HCT116 (cell line): ENCODE results near the gene TFF3. TPM values are rescaled to one million over a fixed set of nuclear protein-coding genes. Genes with fewer than 3 reads are reported as not detected.

Source experiments
- ATAC-seq: fragments of 200-7000 bp; cut with Tn5 transposase; 2 replicates; pipeline ENCODE4 v1.9.1; 2020; ENCODE audit warnings: mild to moderate bottlenecking, moderate library complexity
- BruUV-seq: library from RNA; stranded (reverse); fragments of 400-500 nt; replicated peaks from 2 replicates; lab custom pipeline; 2021; lab: Mats Ljungman, UMichigan
- CTCF ChIA-PET: fragments of 300-600 bp; sonication (Branson Sonifier 250); formaldehyde crosslinking; loops from one replicate; lab custom pipeline; 2021; ENCODE audit warnings: antibody characterized with exemption; lab: Charles Lee
- POLR2A ChIA-PET: fragments of 300-600, 350-600 bp; sonication (Branson Sonifier 250); formaldehyde crosslinking; loops from one replicate; lab custom pipeline; 2021; ENCODE audit warnings: antibody characterized with exemption; lab: Charles Lee
- RAD21 ChIA-PET, 2 experiments: fragments of 300-600 bp; sonication (Branson Sonifier 250); formaldehyde crosslinking; loops; one replicate each; lab custom pipeline; 2023; ENCODE audit warnings: low total read pairs in 2 of 2; ENCODE audit not compliant: uncharacterized antibody in 2 of 2, unreplicated experiment in 2 of 2, low non-redundant PET in 1 of 2; lab: Charles Lee
- DNase-seq: peaks from one replicate; pipeline ENCODE4 v3.0.0-alpha.2; 2010; ENCODE audit warnings: low read depth, low spot score
- H2AFZ ChIP-seq: fragments of 200-600 bp; shearing (Covaris generic), sonication (generic); 2 replicates; pipeline ENCODE4 v1.6.1; 2017; ENCODE audit warnings: low read depth, mixed run types, mixed read lengths, antibody characterized with exemption, low read length; ENCODE audit not compliant: poor library complexity, severe bottlenecking
- H3K27ac ChIP-seq: 2 replicates; pipeline ENCODE4 v1.5.1; 2012; ENCODE audit warnings: low read depth, low read length
- H3K27me3 ChIP-seq: fragments of 200-600 bp; sonication (generic); 2 replicates; pipeline ENCODE4 v1.6.1; 2016; ENCODE audit warnings: mixed run types, low read length, mixed read lengths; ENCODE audit not compliant: insufficient read depth
- H3K36me3 ChIP-seq, 2 experiments: fragments of 200-500 bp in 1 of 2; fragments of 200-600 bp in 1 of 2; sonication (Bioruptor generic) in 1 of 2; sonication (generic) in 1 of 2; 2 replicates each; pipeline versions ENCODE4 v1.5.1 to v1.6.1; 2014 to 2016; ENCODE audit warnings: low read length in 2 of 2, inconsistent platforms in 1 of 2, mixed read lengths in 1 of 2, mixed run types in 1 of 2; ENCODE audit not compliant: insufficient read depth in 2 of 2, control insufficient read depth in 1 of 2
- H3K4me1 ChIP-seq, 2 experiments: fragments of 200-600 bp in 1 of 2; sonication (generic) in 1 of 2; 2 replicates each; pipeline versions ENCODE4 v1.5.1 to v1.6.1; 2012 to 2017; ENCODE audit warnings: low read length in 2 of 2, inconsistent platforms in 1 of 2, mild to moderate bottlenecking in 1 of 2, mixed read lengths in 1 of 2, mixed run types in 1 of 2, moderate library complexity in 1 of 2; ENCODE audit not compliant: insufficient read depth in 2 of 2, control insufficient read depth in 1 of 2
- H3K4me2 ChIP-seq: fragments of 200-600 bp; sonication (generic); 2 replicates; pipeline ENCODE4 v1.6.1; 2017; ENCODE audit warnings: mixed run types, low read length, mixed read lengths
- H3K4me3 ChIP-seq, 2 experiments: fragments of 200-600 bp in 1 of 2; sonication (generic) in 1 of 2; replicated peaks in 1 of 2; 2 replicates each; pipeline ENCODE4 v1.5.1; 2011 to 2016; ENCODE audit warnings: low read length in 2 of 2, control low read depth in 1 of 2, low read depth in 1 of 2, mild to moderate bottlenecking in 1 of 2, mixed read lengths in 1 of 2, mixed run types in 1 of 2
- H3K79me2 ChIP-seq: fragments of 200-600 bp; sonication (generic); 2 replicates; pipeline ENCODE4 v1.6.1; 2017; ENCODE audit warnings: mild to moderate bottlenecking, mixed run types, low read length, moderate library complexity, mixed read lengths; ENCODE audit not compliant: insufficient read depth
- H3K9ac ChIP-seq: fragments of 200-600 bp; sonication (generic); 2 replicates; pipeline ENCODE4 v1.6.1; 2016; ENCODE audit warnings: low read length, mixed read lengths
- H3K9me2 ChIP-seq: fragments of 200-600 bp; sonication (generic), shearing (Covaris generic); 2 replicates; pipeline ENCODE4 v1.6.1; 2017; ENCODE audit warnings: mixed run types, mild to moderate bottlenecking, moderate library complexity; ENCODE audit not compliant: insufficient read depth
- H3K9me3 ChIP-seq, 2 experiments: fragments of 200-500 bp in 1 of 2; fragments of 200-600 bp in 1 of 2; sonication (Bioruptor generic) in 1 of 2; sonication (generic) in 1 of 2; 2 replicates each; pipeline ENCODE4 v1.6.1; 2014 to 2017; ENCODE audit warnings: low read length in 2 of 2, mixed read lengths in 2 of 2, inconsistent platforms in 1 of 2, low read depth in 1 of 2, mild to moderate bottlenecking in 1 of 2, mixed run types in 1 of 2, moderate library complexity in 1 of 2; ENCODE audit not compliant: control insufficient read depth in 1 of 2, insufficient read depth in 1 of 2
- H4K20me1 ChIP-seq: fragments of 200-600 bp; sonication (generic), shearing (Covaris generic); 2 replicates; pipeline ENCODE4 v1.6.1; 2017; ENCODE audit warnings: mixed run types, mild to moderate bottlenecking, moderate library complexity; ENCODE audit not compliant: insufficient read depth
- ATF3 ChIP-seq: IDR thresholded peaks from 2 replicates; pipeline ENCODE4 v1.6.1; 2012
- CBX3 ChIP-seq: IDR thresholded peaks from 2 replicates; pipeline ENCODE4 v1.6.1; 2012; ENCODE audit warnings: low read depth
- CEBPB ChIP-seq: IDR thresholded peaks from 2 replicates; pipeline ENCODE4 v1.6.1; 2012; ENCODE audit warnings: low read depth
- EGR1 ChIP-seq: IDR thresholded peaks from 2 replicates; pipeline ENCODE4 v1.6.1; 2012; ENCODE audit warnings: low read depth
- ELF1 ChIP-seq: IDR thresholded peaks from 2 replicates; pipeline ENCODE4 v1.6.1; 2012; ENCODE audit warnings: low read depth, borderline replicate concordance
- EZH2phosphoT487 ChIP-seq: fragments of 200-600 bp; IDR thresholded peaks from 2 replicates; pipeline ENCODE4 v1.6.1; 2018; ENCODE audit warnings: antibody characterized with exemption, borderline replicate concordance
- FOSL1 ChIP-seq: IDR thresholded peaks from 2 replicates; pipeline ENCODE4 v1.6.1; 2012; ENCODE audit warnings: low read depth
- JUND ChIP-seq: IDR thresholded peaks from 2 replicates; pipeline ENCODE4 v1.6.1; 2012
- POLR2A ChIP-seq: IDR thresholded peaks from 2 replicates; pipeline ENCODE4 v1.7.0; 2011; ENCODE audit warnings: borderline replicate concordance; ENCODE audit not compliant: insufficient read depth, insufficient read length; ENCODE audit errors: extremely low read depth
- POLR2AphosphoS5 ChIP-seq: IDR thresholded peaks from 2 replicates; pipeline ENCODE4 v1.6.1; 2011; ENCODE audit warnings: mild to moderate bottlenecking, low read depth, low read length, moderate library complexity
- RAD21 ChIP-seq: IDR thresholded peaks from 2 replicates; pipeline ENCODE4 v1.6.1; 2012; ENCODE audit warnings: low read depth, mild to moderate bottlenecking
- REST ChIP-seq: IDR thresholded peaks from 2 replicates; pipeline ENCODE4 v1.6.1; 2012; ENCODE audit warnings: low read depth
- SIN3A ChIP-seq: IDR thresholded peaks from 2 replicates; pipeline ENCODE4 v1.6.1; 2012; ENCODE audit warnings: low read depth
- SRF ChIP-seq: IDR thresholded peaks from 2 replicates; pipeline ENCODE4 v1.6.1; 2012; ENCODE audit warnings: low read depth
- ZBTB33 ChIP-seq: IDR thresholded peaks from 2 replicates; pipeline ENCODE4 v1.6.1; 2011; ENCODE audit warnings: mild to moderate bottlenecking, low read length, moderate library complexity; ENCODE audit not compliant: insufficient replicate concordance; ENCODE audit errors: extremely low read depth
- ZNF274 ChIP-seq: fragments of 200-500 bp; sonication (Bioruptor generic); IDR thresholded peaks from 2 replicates; pipeline ENCODE4 v1.6.1; 2014; ENCODE audit warnings: mild to moderate bottlenecking, low read depth, low read length, inconsistent platforms
- intact Hi-C: fragments of 100-400 bp; cut with micrococcal nuclease; formaldehyde crosslinking; loops from 2 replicates; pipeline ENCODE4 v1.10.0; 2022
- total RNA-seq: library from RNA; stranded (reverse); gene quantifications from one replicate; pipeline ENCODE4 v1.2.1, GENCODE V29; 2021; ENCODE audit not compliant: unreplicated experiment

TFF3 gene
- total RNA-seq, 1 experiment from 2014 or later: 0.22 TPM

- intact Hi-C loops: no loop called here
- Histone ChIP-seq H4K20me1 (no peaks in the 10 kb centered on the region), H2AFZ (no peak overlapping the region), H3K9me3 (no peaks in the 10 kb centered on the region), H3K4me1 (no peaks in the 10 kb centered on the region), H3K4me2 (no peak overlapping the region), H3K9ac (no peak overlapping the region), H3K27me3 (no peaks in the 10 kb centered on the region), H3K9me2 (no peaks in the 10 kb centered on the region), H3K4me3 (no peak overlapping the region), H3K79me2 (no peaks in the 10 kb centered on the region), H3K27ac (no peak overlapping the region), H3K36me3 (no peaks in the 10 kb centered on the region)
- TF ChIP-seq POLR2A: no peak
- no peak for DNase-seq
- BruUV-seq: no TSS peak
- RAD21 ChIA-PET: no interaction called here
- CTCF ChIA-PET: no interaction called here
- POLR2A ChIA-PET: no interaction called here
- ATAC-seq: peak; percentile 55
Observed at GRCh38 chr21:42358937-42359336, 43.7 kb upstream of the TFF3 start.

- H3K27ac ChIP-seq: no peak overlapping the region
- H2AFZ ChIP-seq: no peak overlapping the region
- DNase-seq (no peak), ATAC-seq (no peak)
- H3K9me3 ChIP-seq: no peaks in the 10 kb centered on the region
- H3K4me2 ChIP-seq: no peak overlapping the region
- ChIA-PET CTCF (no interaction called here), POLR2A (no interaction called here), RAD21 (no interaction called here)
- H3K36me3 ChIP-seq: no peaks in the 10 kb centered on the region
- H3K4me3 ChIP-seq: no peak overlapping the region
- BruUV-seq: no TSS peak
- H3K4me1 ChIP-seq: no peaks in the 10 kb centered on the region
- no peak for TF ChIP-seq ELF1
- TF ChIP-seq FOSL1: no peak
- no peak for TF ChIP-seq POLR2A
- TF ChIP-seq POLR2AphosphoS5: no peak
- TF ChIP-seq EGR1: no peak
- TF ChIP-seq CBX3: no peak
- TF ChIP-seq SIN3A: no peak
- no peak for TF ChIP-seq ZNF274
- no peak for TF ChIP-seq EZH2phosphoT487
- no peak for TF ChIP-seq JUND
- no peak for TF ChIP-seq REST
- no peak for TF ChIP-seq RAD21
- no peak for TF ChIP-seq ZBTB33
- TF ChIP-seq SRF: no peak
- TF ChIP-seq ATF3: no peak
- no peak for TF ChIP-seq CEBPB
- no peaks in the 10 kb centered on the region for H3K27me3 ChIP-seq
- H4K20me1 ChIP-seq: no peaks in the 10 kb centered on the region
- intact Hi-C loops: no loop called here
- no peak overlapping the region for H3K9ac ChIP-seq
- no peaks in the 10 kb centered on the region for H3K79me2 ChIP-seq
- H3K9me2 ChIP-seq: no peaks in the 10 kb centered on the region
Observed at GRCh38 chr21:42358261-42358660, 43.1 kb upstream of the TFF3 start.
